ENCODE results near the gene SENP1.

Gene SENP1

GRCh38 chr12:48110691-48111311 is 4.9 kb upstream of the SENP1 start:
- no peak for DNase-seq

- peak; percentile 15 for DNase-seq
Measured at GRCh38 chr12:48109424-48109823, 3.5 kb upstream of the SENP1 start.

GRCh38 chr12:48106681-48107613 is 1.1 kb upstream of the SENP1 start:
- DNase-seq = no peak

- no peak for DNase-seq
Measured at GRCh38 chr12:48105321-48105866, 485 bp downstream of the SENP1 start.

- no peak for DNase-seq
Measured at GRCh38 chr12:48104531-48104930, 1.3 kb downstream of the SENP1 start.

- no peak for DNase-seq
Measured at GRCh38 chr12:48092611-48093010, 13.3 kb downstream of the SENP1 start.

GRCh38 chr12:48086327-48086726 is 19.6 kb downstream of the SENP1 start:
- DNase-seq = no peak

GRCh38 chr12:48084841-48085460 is 20.9 kb downstream of the SENP1 start:
- DNase-seq = no peak

GRCh38 chr12:48084066-48084465 is 21.8 kb downstream of the SENP1 start:
- DNase-seq = no peak

- DNase-seq = no peak
Measured at GRCh38 chr12:48080821-48081220, 25.1 kb downstream of the SENP1 start.

- no peak for DNase-seq
Measured at GRCh38 chr12:48080285-48080684, 25.6 kb downstream of the SENP1 start.

GRCh38 chr12:48078901-48079300 is 27.0 kb downstream of the SENP1 start:
- DNase-seq = no peak

GRCh38 chr12:48077111-48077510 is 28.8 kb downstream of the SENP1 start:
- DNase-seq = no peak

GRCh38 chr12:48075832-48076231 is 30.0 kb downstream of the SENP1 start:
- no peak for DNase-seq

- no peak for DNase-seq
Measured at GRCh38 chr12:48074266-48074665, 31.6 kb downstream of the SENP1 start.

- no peak for DNase-seq
Measured at GRCh38 chr12:48072266-48072665, 33.6 kb downstream of the SENP1 start.

GRCh38 chr12:48071808-48072207 is 34.1 kb downstream of the SENP1 start:
- no peak for DNase-seq

GRCh38 chr12:48070731-48071130 is 35.1 kb downstream of the SENP1 start:
- DNase-seq = no peak

- DNase-seq = no peak
Measured at GRCh38 chr12:48070033-48070432, 35.8 kb downstream of the SENP1 start.

GRCh38 chr12:48069241-48069640 is 36.6 kb downstream of the SENP1 start:
- DNase-seq = no peak

GRCh38 chr12:48068457-48068856 is 37.4 kb downstream of the SENP1 start:
- DNase-seq = no peak

GRCh38 chr12:48067250-48067938 is 38.5 kb downstream of the SENP1 start:
- DNase-seq = no peak

- no peak for DNase-seq
Measured at GRCh38 chr12:48065041-48065440, 40.8 kb downstream of the SENP1 start.
